GM18505 (cell line): ENCODE data around the gene NHERF2.

ENCODE experiments used
- ATAC-seq: cut with Tn5 transposase; IDR thresholded peaks from one replicate; pipeline ENCODE4 v1.9.1; 2021; ENCODE audit not compliant: unreplicated experiment
- POLR2A ChIP-seq: IDR thresholded peaks from 4 replicates; pipeline ENCODE4 v1.6.1; 2011; ENCODE audit warnings: borderline replicate concordance; ENCODE audit not compliant: insufficient read depth, insufficient read length; ENCODE audit errors: extremely low read depth

The NHERF2 gene

DNA sequence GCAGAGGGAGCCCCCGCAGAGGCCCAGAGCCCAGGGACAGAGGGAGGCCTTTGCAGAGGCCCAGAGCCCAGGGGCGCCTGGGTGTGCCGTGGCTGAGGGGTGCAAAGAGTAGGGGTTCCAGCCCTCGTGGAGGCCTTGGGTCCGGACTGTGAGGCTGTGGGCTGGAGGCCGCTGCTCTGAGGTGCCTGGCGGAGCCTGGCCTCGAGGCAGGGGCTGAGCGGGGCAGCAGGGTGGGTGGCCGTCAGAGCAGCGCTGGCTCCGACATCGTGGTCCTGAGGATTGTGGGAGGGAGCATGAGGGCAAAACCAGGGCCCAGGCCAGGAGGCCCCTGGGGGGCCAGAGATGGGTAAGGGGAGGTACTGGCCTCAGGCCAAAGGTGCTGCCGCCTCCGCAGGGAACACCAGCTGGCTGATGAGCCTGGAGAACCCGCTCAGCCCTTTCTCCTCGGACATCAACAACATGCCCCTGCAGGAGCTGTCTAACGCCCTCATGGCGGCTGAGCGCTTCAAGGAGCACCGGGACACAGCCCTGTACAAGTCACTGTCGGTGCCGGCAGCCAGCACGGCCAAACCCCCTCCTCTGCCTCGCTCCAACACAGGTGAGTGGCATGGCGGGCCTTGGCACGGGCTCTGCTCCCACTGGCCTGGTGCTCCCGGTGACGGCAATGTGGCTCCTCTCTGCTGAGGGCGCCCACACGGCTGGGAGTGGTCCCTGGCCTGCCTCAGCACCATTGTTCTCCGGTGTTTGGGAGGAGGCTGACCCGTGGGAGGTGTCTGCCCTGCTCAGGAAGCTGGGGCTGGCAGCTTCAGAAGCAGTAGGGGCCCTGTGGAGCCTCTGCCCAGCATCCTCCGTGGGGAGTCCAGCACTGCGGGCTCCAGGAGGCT, 54.7 kb downstream of the NHERF2 start:
- no peak for TF ChIP-seq POLR2A
- no peak for ATAC-seq

DNA sequence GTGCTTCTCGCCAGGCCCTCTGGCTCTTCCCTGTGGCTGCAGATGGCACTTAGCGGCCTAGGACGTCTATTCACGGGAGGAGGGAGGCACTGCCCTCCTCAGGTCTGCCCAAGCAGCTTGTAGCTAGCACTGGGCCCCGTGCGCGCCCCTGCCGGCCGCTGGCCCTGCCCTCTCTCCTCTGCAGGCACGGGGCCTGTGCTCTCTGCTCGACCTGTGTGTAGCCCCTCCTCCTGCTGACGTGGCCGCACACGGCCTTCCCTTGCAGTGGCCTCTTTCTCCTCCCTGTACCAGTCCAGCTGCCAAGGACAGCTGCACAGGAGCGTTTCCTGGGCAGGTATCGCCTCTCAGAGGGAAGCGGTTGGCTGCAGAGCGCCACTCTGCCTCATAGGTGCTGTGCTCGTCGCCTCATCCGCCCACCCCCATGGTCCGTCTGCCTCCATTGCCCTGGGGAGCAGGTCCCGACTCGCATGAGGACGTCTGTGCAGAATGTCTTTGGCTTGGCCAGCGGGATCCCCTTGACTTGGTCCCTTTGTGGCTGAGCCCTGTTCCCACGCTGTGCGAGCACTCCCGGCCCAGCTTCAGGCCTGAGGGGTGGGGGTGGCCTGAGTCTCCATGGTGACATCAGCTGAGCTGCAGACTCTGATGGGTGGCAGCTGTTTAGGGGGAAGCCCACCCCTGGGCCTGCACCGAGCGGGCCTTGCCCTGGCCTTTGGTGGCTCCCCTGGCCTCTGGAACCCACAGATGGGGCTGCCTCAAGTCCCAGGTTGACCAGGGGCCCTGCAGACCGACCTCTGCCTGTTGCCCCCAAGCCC, 55.7 kb downstream of the NHERF2 start:
- ATAC-seq = no peak
- no peak for TF ChIP-seq POLR2A

DNA sequence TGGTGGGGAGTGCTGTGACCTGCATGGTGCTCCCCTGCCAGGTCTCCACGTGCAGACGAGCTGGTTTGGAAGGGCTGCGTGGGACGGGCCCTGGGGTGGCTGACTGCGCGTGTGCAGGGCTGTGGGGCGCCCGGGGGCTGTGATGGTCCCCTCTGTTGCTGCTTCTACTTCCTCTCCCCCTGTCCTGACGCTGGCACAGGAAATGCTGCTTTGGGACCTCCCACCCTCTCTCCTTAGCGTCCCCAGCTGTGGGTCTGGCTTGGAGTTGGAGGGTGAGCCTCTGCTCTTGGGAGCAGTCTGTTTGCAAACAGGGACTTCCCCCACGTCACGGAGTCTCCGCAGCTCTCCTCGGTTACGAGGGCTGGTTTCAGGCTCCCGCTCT, 56.3 kb downstream of the NHERF2 start:
- no peak for ATAC-seq
- TF ChIP-seq POLR2A = no peak

DNA sequence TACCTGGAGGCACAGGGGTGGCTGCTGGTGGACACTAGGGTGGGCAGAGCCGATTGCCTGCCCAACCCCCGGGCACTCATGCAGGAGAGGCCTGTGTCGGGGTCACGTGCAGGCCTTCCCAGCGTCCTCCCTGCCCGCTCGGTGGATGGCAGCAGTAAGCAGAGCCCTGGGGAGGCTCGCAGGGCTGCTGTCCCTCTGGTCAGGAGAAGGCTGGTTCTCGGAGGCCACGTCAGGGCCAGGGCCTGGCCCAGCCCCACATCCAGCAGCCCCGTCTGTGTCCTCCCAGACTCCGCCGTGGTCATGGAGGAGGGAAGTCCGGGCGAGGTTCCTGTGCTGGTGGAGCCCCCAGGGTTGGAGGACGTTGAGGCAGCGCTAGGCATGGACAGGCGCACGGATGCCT, 56.7 kb downstream of the NHERF2 start:
- no peak for ATAC-seq
- TF ChIP-seq POLR2A = no peak

DNA sequence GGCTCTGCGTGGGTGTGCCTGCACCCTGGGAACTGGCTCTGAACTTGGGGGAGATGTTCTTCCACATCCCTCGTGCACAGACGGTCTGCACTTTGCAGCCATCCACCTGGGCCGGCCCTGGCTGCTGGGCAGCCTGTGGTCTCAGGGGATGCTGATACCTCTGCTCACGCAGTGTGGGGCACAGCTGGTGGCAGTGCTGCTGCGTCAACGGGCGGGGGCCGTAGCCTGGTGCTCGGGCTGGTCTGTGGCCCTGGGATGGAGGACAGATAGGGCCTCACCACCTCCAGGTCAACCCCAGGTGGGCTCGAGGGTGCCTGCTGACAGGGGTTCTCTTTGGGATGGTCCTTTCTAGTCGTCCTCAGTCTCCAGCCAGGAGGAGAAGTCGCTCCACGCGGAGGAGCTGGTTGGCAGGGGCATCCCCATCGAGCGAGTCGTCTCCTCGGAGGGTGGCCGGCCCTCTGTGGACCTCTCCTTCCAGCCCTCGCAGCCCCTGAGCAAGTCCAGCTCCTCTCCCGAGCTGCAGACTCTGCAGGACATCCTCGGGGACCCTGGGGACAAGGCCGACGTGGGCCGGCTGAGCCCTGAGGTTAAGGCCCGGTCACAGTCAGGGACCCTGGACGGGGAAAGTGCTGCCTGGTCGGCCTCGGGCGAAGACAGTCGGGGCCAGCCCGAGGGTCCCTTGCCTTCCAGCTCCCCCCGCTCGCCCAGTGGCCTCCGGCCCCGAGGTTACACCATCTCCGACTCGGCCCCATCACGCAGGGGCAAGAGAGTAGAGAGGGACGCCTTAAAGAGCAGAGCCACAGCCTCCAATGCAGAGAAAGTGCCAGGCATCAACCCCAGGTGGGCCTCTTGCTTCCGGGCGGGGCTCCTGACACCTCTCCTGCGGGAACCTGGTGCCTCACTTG, 57.4 kb downstream of the NHERF2 start:
- ATAC-seq = no peak
- no peak for TF ChIP-seq POLR2A

DNA sequence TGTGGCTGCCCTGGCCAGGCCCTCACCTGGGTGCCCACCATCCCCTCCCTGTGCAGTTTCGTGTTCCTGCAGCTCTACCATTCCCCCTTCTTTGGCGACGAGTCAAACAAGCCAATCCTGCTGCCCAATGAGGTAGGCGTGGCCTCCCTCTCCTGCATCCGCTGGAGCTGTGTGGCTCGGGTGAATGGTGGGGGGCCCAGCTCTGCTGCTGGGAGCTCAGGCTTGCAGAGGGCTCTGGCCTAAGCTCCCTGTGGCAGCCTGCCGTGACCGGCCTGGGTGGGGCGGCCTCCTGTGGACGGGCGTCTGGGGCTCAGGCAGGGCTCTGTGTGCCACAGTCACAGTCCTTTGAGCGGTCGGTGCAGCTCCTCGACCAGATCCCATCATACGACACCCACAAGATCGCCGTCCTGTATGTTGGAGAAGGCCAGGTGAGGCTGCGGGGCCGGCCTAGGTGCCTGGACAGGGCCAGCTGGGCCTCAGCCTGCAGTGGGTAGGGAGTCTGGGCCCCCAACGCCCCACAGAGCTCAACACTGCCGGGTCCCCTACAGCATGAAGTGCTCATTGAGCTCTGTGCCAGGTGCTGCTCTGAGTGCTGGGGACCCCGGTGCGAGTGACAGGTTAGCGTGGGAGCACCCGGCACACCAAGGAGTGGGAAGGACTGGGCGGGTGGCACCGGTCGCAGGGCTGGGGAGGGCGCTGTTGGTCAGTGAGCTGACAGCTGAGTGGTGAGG, 58.4 kb downstream of the NHERF2 start:
- TF ChIP-seq POLR2A = no peak
- no peak for ATAC-seq

DNA sequence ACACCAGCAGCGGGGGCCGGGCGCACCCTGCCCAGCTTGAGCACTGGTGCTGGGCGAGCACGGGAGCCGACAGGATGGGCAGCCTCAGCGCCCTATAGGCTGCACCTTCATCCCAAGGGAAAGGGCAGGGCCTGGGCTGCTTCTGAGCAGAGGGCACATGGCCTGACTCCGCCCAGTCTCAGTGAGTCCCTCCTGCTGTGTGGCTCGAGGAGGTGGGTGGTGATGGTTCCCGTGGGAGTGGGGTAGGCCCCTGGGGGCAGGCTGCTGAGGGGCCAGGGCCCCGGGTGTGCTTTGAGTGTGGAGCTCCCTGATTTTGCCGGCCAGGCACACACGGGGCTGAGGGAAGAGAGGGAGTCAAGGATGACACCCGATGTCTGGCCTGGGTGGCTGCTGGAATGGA, 59.0 kb downstream of the NHERF2 start:
- no peak for ATAC-seq
- no peak for TF ChIP-seq POLR2A

DNA sequence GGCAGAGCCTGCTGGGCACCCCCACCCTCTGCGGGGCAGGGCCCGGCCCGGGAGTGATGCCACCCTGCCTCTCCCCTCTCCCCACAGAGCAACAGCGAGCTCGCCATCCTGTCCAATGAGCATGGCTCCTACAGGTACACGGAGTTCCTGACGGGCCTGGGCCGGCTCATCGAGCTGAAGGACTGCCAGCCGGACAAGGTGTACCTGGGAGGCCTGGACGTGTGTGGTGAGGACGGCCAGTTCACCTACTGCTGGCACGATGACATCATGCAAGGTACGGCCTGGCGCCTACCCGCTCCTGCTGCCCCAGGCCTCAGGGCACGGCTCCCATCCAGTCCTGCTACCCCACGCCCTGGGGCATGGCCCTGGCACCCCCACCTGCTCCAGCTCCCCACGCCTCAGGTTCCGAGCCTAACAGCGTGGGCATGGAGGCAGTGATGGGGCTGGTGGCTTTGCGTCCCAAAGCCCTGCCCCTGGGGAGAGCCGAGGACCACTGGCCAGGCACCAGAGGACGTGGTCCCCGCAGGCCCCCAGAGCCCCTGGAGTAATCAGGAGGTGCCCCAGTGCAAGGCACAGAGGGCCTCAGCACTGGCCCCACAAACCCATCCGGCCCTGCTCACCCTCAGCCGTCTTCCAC, 59.5 kb downstream of the NHERF2 start:
- ATAC-seq = no peak
- no peak for TF ChIP-seq POLR2A

DNA sequence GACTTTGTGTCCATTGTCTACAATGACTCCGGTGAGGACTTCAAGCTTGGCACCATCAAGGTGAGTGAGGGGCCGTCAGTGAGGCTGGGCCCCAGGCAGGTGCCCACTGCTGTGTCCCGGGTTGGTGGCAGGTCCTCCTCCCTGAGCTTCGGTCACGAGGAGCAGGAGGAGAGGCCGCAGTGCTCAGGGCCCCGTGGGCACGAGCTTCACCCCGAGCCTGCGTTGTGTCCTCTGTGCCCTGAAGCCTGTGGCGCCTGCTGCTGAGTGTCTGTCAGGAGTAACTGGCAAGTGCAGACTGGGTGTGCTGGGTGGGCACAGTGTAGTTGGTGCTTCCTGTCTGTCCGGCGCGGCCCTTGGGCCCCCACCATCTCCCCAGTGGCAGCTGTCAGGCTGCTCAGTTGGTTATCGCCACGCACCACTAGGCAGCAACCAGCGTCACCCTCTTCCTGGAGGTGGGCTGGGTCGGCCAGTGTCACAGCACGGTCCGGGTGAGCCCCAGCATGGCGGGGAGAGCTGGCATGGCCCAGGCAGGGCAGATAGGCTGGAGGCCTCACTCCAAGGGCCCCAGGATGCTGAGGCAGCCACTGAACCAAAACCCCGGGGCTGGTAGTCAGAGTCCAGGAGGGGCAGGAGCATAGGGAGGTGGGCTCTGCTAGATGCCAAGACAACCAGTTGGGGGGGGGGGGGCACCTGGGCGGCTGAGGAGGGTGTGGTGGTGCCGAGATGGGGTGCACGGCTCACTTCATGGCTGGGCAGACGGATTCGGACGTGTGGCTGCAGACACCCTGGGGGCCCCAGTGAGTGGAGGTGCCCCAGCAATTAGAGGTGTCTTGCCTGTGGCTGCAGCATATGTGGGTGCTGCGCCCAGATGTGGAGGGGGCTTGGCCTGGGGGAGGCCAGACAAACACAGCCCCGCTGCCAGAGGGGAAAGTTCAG, 60.4 kb downstream of the NHERF2 start:
- ATAC-seq = no peak
- no peak for TF ChIP-seq POLR2A

DNA sequence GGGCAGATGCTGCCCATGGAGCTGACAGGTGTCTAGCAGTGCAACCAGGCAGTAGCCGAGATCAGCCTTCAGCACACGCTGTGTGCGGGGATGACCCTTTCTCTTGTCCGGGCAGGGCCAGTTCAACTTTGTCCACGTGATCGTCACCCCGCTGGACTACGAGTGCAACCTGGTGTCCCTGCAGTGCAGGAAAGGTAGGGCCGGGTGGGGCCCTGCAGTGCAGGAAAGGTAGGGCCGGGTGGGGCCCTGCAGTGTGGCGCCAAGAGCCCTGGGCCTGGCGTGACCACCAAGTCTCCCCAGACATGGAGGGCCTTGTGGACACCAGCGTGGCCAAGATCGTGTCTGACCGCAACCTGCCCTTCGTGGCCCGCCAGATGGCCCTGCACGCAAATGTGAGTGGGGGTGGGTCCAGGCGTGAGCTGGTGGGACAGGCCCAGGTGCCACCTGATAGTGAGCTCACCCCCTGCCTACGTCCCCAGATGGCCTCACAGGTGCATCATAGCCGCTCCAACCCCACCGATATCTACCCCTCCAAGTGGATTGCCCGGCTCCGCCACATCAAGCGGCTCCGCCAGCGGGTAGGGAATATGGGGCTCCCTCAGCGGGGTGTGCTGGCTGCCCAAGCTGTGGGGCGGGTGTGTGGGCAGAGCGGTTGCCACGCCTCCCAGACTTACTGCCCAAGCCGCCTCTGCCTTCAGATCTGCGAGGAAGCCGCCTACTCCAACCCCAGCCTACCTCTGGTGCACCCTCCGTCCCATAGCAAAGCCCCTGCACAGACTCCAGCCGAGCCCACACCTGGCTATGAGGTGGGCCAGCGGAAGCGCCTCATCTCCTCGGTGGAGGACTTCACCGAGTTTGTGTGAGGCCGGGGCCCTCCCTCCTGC, 61.3 kb downstream of the NHERF2 start:
- ATAC-seq = no peak

More for the DNA sequence above, 61.3 kb downstream of the NHERF2 start:
- TF ChIP-seq POLR2A = no peak
